Activated T-helper 1 cell treated with anti-CD3 and anti-CD28 coated beads, Interleukin-2, amount 50 U/mL, for 16 hours (primary cell): ENCODE measurements around the gene TOM1L2.

Source experiments
- DNase-seq, 2 donors: peaks; one replicate each; pipeline ENCODE4 v3.0.0-alpha.2; 2020; ENCODE audit warnings: low read depth in 1 of 2, low spot score in 1 of 2

The TOM1L2 gene

DNA sequence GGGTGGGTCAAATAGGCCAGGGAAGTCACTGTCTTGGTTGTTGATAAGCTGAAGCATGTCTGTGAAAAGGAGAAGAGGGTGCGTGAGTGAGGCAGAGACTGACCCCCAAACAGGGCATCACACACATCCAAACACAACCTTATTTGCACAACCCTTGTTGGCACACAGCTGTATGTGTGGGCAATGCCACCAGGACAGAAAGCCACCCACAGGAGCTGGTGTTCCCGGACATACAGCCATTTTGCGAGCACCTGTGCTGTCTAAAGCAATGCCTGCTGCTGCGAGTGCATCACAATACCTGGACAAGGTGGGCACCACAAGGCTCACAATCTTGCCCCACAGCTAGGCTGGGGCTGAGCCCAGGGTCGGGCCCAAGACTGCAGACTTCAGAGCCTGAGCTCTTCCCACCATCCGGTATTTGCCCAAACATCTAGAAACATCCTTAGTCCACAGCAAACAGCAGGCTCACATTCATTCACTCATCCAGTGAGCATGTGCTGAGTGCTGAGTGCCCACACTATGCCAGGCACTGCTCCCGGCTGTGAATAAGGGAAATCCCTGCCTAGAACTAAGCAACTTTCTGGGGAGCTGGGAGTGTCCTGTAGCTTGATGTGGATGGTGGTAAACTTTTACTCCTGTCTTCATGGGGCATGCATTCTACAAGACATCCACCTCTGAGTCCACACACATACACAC, 151.6 kb downstream of the TOM1L2 start:
- no peak for DNase-seq

DNA sequence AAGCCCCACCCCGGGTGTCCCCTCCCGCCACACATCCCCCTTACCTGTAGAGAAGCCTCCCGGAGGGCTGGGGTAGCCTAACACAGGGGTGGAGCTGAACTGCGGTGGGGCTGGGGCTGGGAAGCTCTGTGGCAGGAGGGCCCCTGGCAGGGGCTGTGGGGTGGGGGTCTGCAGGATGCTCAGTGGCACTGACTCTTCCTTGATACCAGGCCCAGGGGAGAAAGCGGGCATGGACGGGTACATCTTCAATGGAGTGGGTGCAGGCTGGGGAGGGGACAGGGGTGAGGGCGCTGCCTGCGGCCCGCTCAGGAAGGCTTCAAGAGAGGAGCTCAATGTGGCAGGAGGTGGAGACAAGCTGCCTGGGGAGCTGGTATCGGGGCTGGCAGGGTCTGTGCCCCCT, 152.2 kb downstream of the TOM1L2 start:
- DNase-seq, result no peak

DNA sequence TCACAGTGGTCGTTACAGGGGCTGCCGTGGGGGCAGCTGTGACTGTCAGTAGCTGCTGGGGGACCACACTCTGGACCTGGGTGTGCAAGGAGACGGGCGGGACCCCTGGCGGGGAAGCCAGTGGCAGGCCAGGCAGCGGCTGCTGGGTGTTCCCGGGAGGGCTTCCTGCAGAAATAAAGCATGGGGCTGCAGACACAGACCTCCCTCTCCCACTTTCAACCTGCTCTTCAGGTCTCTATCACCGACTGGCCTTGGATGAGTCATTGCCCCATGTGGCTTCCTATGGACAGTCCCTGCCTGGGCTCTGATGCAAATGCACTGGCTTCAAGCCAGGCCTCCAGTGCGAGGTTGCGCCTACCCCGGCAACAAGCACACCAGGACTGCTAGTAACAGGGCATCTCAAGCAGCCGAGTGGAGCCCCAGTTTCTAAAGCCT, 152.6 kb downstream of the TOM1L2 start:
- peak in 1 of 2 donors; percentile 56 for DNase-seq

DNA sequence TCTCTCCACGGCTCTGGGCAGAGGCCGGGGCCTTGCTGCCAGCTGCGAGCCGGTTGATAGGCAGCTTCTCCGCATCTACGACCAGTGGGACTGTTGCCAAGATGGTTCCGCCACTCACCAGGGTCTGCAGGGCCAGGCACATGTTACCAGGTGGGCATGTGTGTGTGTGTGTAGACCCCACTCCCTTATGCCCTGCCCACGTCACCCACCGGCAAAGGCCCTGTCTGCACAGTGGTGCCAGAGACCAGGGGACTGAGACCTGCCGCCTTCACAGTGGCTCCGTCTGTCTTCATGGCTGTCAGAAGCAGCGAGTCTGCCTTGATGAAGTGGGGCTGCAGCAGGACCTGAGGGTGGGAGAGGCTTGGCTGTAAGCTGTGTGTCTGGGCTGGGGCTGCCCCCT, 153.1 kb downstream of the TOM1L2 start:
- DNase-seq, result no peak

DNA sequence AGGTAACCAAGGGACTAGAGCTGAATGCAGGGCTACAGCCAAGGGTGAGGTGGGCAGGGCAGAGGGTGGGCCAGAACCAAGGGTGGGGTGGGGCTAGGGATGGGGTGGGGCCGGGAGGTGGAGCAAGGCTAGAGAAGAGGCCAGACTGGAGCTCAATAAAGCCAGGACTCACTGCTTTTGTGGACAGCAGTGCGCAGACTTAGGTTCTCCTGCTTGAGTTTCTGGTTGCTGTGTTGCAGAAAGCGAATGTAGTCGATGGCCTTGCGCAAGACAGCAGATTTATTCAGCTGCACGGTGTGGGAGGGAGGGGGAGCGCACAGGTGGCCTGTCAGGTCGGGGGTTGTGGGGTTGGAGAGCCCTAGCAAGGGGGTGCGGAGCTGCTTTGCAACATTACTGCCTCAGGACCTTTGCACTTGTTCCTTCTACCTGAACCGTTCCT, 154.1 kb downstream of the TOM1L2 start:
- DNase-seq, result no peak

DNA sequence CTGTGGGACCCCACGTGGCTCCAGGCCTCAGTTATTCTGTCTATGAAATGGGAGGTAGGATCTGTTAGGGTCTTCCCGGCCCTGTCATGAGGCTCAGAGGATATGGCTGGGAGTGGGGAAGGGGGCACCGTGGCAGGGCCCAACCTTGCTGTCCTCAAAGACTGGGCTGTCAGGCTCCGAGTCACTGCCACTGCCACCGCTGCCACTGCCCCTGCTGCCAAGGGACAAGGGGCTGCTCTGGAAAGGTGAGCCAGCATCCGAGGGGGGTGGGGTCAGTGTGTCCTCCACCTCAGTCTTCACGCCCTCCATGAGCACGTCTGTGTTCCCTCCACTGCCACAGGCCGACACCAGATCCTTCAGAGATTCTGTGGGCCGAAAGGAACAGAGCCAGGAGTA, 154.7 kb downstream of the TOM1L2 start:
- DNase-seq, result no peak

DNA sequence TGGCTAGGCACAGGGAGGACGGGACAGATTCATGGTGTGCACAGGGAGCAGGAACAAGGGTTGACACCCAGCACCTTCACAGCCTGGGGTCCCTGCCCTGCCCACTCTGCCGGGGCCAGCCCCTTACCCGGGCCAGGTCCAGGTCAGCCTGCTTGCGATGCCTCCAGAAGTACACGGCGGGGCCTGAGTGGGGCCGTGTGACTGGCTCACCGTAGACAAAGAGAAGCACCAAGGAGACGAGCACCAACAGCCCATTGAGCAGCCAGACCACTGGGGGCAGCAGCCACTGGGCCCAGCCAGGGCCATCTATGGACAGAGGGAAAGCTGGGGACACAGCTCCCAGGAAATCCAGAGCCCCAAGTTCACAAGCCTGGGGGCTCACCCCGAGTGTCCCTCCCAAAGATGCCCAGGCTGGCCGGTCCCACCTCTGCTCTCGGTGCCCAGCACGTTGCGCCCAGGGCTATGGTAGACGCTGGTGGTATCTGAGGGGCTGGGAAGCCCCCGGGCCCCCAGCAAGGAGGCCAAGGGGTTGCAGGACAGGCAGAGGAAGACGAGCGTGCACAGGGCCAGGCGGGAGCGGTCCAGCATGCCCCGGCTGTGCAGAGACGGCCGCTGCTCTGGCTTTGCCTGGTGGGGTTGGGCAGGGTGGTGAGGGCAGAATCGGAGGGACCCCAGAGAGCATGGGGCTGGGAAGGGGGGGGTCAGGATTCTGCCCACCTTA, 155.2 kb downstream of the TOM1L2 start:
- no peak for DNase-seq

DNA sequence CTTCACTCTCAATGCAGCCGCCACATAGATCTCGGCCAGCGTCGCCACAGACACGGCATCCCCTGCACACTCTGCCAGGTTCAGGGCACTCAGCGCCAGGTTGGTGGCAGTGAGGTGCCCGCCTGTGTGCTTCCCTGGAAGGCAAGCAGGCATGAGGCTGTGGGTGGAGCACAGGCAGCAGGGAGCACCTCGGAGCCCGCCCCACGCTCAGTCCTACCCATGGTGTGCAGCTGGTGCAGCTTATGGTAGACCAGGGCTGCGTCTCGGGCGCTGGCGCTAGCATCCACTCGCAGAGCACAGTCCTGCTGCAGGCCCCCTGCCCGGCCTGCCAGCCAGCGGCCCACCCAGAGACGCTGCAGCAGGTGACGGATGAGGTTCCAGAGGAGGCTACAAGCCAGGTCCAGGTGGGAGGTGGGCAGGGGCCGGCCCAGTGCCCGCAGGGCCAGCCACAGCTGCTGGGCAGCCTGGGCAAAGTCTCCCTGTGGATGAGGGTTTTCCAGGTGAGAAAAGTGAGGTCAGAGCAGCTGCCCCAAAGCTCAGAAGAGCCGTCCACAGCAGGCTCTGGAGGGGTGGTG, 155.9 kb downstream of the TOM1L2 start:
- no peak for DNase-seq

DNA sequence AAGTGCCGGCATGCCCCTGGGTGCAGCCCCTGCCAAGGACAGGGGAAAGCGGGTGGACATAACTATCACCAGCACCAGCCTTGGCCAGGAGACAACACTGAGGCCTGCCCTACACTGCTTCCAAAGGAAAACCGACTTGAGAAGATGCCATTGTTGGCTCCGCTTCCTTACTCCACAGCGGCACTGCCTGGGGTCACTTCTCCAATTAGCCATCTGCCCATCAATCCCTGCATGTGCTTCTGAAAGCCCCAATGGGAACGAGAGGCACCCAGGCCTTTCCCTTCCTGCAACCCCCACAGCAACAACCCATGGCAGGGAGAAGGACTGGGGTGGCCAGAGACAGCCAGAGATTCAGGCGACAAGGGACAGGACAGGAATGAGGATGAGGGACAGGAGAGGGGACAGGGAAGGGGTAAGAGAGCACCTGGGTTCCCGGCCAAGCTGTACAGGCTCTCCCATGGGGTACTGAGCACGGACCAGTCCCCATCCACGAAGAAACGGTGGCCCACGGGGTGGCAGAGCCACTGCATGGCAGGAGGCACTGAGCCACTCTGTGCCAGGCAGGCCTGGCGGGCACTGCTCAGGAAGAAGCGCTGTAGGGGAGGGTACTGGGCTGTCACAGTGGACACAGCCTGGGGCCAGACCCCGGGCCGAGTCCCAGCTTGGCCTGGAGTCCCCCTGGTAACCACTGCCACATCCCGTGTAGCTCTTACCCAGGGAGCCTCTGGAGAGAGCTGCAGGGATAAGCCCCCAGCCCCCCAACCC, 156.6 kb downstream of the TOM1L2 start:
- no peak for DNase-seq

DNA sequence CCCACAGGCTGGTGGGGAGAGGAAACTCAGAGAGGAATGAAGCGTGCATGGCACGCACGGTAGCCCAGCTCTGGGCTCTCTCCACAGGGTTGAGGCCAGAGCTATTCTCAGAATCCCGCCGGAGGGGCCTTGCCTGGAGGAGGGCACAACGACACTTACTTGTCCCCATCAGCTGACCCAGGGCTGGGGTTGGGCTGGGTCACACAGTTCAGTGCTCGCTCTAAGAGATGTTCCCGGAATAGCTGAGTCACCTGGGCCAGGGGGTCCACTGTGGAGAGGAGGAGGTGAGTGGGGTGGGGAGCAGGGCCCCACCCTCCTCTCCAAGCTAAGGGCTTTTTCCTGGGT, 157.2 kb downstream of the TOM1L2 start:
- DNase-seq, result no peak

DNA sequence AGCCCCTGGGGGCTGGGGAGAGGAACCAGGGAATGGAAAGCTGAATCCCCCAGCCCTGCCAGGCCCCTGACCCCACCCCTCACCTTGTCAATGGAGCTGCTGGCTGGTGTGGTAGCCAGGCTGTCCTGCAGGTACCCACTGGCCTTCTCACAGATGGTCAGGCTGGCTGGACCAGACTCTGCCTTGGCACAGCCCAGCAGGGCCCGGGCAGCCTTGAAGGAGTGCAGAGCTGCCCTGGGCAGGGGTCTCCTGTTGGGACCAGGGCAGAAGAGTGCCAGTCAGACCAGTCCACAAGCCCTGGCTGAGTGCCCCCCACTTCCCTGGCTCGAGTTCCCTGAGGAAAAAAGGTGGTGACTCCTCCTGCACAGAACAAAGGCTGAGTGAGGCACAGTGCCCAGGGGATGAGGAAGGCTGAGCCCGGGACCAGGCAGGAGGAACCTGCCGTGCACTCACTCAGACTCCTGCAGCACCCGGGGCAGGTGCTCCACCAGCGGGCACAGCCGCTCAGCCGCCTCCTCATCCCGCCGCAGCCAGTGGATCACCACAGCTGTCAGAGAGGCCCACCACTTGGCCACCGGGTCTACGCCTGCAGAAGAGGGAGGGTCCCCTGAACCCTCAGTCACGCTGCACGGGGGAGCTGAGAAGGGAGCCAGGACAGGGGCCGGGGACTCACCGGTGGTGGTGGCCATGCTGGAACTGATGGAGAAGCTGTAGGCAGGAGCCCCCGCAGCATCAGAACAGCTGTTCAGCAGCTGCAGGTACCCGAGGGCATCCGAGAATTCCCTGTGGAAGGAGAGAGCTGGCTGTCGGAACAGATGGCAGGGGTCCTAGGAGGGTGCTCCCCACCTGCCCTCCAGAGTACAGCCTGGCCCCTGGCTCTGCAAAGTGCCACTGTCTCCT, 157.8 kb downstream of the TOM1L2 start:
- DNase-seq, result no peak

DNA sequence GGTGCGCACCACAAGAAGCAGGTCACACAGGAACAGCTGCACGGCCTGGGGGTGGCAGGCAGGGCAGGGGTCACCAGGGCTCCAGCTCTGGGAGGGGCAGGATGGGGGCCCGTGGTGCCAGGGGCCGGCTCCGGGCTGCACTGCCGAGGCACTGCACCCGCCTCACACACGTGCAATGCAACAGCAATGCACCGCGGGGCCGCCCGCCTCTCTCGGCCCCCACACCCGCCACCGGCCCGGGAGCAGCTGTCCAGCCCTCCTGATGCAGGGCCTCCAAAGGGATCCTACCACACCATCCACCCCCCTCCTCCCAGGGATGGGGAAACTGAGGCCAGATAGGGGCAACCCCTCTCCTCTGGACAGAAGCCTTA, 158.5 kb downstream of the TOM1L2 start:
- no peak for DNase-seq

DNA sequence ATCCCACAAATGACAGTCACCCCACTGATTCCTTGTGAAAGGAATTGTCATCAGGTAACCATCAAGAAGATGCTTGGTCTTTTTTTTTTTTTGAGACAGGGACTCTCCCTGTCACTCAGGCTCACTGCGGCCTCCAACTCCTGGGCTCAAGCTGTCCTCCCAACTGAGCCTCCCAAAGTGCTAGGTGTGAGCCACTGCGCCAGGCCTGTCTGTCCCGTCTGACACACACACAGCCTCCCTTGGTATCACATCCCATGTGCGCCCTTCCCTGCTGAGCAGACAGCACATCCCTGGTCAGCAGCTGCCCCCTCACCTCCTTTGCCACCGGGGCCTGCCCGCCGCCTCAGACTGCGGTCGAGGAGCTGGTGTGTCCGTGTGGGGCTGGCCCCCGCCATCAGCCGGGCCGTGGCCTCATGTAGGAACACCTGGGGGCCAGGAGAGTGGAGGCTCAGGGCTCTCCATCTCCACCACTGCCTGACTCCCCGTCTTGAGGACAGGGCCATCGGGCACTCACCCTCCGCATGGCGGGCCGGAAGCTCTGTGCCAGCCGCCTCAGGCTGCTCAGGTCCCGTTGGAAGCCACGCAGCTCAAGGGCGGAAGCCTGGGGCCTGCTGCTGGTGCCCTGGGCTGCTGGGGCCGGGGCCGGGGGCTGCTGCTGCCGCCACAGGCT, 159.0 kb downstream of the TOM1L2 start:
- DNase-seq, result no peak

DNA sequence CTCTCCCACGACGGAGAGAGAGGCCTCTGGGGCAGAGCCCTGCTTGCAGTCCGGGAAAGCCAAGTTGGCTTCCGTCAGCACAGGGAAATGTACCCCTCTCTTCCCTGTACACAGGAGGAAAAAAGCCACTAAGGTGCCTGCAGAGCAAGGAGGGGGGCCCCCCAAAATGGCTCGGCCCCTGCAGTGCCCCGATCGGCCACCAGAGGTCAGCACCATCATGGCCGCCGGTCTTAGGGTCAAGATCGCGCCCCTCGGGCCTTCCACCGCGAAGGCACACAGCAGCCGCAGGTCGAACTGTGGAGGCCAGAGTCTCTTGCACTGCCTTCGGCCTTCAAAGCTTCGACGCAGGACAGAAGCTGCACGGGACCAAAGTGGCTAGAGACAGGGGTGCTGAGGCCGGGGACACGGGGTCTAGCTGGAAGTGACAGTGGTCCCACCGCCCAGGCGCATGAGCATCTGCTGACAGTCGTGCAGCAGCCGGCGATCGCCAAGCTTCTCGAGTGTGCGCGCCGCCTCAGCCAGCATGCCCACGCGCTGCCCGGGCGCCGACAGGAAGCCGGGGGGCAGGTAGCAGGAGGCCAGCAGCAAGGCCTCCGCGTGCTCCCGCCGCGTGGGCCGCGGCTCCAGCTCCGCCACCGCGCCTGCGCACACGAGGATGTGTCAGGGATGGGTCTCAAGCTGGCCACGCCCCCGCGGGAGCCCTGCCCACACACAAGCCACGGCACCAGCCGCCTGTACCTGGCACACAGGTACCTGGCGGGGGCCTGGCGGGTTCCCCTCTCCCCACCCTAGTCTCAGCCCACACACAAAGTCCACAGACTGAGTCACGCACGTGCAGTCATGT, 159.8 kb downstream of the TOM1L2 start:
- peak; percentile 48 to 51 for DNase-seq

DNA sequence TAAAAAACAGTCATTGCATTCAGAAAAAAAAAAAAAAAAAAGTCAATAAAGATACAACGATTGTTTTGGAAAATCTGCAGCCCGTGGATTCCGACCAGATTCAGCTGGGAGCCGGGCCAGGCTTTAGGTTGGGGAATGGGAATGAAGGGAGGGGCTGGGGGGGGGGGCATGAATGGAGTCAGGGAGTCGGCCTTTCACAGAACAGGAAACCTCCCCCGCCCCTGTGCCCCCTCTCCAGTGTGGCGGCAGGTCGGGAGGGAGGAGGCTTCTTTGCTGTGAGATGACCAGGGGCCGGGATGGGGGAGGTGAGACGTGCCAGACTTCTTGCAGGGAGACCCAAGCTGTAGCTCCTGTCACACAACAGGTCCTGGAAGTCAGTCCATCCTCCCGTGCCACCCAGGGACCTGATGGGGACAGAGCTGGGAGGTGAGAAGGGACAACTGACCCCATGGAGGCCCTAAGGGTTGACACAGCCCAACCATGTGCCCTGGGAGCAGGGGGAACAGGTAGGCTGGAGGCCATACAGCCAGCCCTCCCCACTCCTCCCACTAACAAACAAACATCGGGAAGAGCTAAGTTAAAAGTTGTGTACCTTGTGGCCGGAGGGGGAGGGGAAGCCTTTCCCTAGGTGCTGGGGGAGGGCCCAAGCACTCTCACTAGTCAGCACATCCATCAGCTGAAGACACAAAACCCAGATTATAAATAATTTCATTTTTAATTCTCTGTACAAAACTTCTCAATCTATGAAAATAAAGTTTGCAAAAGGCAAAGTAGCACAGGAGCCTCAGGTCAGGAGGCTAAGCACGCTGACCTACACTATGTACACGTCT, 160.6 kb downstream of the TOM1L2 start:
- no peak for DNase-seq

DNA sequence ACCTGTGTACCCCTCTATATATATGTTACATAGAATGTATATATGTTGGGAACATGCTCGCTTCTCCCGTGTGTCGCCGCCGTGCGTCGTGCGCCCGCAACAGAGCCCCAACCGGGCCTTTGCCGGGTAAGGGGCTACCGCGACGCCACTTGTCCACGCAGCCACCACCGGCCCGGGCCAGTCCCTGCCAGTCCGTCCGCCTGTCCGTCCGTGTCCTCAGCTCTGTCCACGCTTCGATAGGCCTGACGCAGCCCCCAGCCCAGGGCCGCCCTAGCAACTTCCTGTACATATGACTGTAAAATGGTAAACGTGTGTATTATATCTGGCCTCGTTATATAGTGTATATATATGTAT, 161.3 kb downstream of the TOM1L2 start:
- DNase-seq, result no peak

DNA sequence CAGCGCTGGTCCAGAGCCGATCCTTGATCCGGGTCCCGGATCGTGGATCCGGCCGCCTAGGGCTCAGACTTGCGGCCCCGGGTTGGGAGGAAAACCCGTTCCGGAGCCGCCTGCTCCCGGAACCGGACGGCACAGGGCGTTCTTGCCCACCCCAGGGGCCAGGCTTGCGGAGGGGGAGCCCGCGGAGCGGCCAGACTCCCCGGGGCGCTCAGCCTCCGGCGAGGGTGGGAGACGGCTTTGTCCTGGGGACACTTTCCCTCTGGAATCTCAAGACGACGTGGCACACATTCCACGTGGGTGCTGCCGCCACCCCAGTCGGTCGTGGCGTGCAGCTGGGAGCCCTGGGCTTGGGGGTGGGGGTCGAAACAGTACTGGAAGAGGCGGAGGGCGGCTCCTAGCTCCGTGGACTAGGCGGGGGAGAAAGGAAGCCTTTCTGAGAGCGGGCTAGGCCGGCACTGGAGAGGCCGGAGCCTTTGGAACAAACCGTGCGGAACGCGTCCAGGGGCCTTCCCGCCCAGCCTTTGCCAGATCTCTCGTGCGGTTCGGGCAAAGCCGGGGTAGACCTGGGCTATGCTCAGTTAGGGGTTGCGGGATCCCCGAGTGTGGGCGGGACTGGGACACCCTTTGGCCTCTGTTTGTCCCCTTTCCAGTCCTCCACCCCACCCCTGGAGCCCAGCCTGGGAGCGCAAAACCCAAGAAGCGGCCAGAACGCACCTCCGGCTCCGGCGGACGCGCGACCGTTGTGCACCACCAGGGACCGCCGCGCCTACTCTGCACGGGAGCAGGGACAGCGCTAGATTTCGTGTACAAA, 161.9 kb downstream of the TOM1L2 start:
- DNase-seq, result no peak
